Measurements from ENCODE around the gene CCNY.

DNA sequence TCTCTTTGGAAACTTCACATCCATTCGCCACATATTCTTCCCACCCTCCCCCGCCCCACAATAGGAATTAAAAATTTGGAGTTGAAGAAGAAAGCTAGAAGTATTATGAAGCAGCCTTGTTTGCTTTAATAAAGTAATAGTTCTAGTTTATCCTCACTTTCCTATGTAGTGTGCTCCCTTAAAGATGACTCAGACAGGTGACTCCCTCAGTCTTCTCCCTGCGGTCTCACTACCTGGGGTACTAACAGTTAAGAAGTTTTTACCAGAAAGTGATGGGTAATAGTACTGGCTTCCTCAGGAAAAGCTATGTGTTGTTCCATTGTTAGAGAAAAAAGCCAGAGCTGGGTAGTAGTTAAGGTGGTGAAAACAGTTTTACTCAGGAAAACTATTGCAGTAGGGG is 58.6 kb downstream of the CCNY start:
- no peak for TF ChIP-seq CTCF (IDR thresholded peaks at IDR 0.05)
- no peak for TF ChIP-seq EZH2 (IDR thresholded peaks at IDR 0.05; ENCODE audit: borderline replicate concordance, insufficient read depth, low read depth, low read length, poor library complexity, severe bottlenecking)
